UCSD-AML1 (cell line): Measurements from ENCODE around the gene RFX1.
"Not testable (repeated sequence)": the region's sequence is repeated elsewhere in the genome, so short reads cannot be mapped to it uniquely, and the experiment has no call there.

Source experiments
- DNase-seq: peaks from one replicate; lab custom pipeline; 2025; ENCODE audit not compliant: unreplicated experiment; lab: John Stamatoyannopoulos, UW

RFX1 gene

DNA sequence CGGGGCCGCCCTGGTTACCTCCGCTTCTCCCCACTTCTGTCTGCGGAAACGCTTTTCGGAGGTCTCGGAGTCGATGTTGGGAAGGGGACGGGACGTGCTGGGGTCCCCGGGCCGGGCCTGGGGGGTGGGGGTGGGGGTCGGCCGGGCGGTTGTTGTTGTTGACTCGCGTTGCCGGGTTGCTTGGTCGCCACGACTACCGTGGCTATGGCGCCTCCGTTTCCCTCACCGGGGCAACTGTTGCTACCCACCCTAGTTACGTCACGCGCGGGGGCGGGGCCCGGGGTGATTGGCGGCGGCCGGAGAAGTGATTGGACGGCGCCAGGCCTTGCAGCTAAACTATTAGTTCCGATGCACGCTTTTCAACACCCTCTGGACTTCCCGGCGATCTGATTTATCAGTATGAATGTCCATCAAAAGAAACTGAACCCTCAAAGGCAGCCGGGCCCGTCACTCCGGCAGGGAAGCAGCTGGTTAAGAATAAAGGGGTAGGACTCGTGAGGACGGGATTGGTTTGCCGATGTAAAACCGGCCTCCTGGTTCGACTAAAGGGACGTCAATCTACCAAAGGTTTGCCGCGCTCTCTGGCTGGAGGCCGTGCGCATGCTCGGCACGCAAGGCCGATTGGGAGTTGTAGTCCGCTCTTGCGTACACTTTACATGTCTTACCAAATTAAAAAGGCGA is at the start of gene RFX1:
Gene RFX1 (minus strand): TSS at position 236 of the 681 bp plus-strand sequence. CDS start 12,477 bp downstream, outside the sequence.
- DNase-seq, result peak; percentile 98

GRCh38 chr19:14055396-14055795 is 49.3 kb upstream of the RFX1 start:
- no peak for DNase-seq

DNA sequence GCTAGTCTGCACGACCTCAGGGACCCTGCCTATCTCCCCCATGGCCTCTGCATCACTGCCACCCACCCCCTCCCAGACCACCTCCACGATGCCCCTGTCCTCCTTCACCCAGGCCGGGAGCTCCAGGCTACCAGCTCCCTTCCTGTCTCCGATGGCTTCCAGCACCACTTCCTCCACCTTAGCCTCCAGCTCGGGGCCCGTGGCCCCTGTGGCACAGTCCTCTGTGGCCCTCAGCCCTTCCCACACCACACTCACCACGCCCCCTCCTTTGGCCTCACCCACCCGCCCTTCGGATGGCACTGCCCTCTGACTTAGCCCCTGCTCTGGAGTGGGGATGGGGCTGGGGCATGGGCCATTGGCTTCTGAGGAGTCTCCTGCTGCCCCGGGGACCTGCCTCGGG is 48.6 kb upstream of the RFX1 start:
- peak; percentile 41 for DNase-seq

- no peak for DNase-seq
Observed at GRCh38 chr19:14054099-14054498, 48.0 kb upstream of the RFX1 start.

GRCh38 chr19:14053500-14053899 is 47.4 kb upstream of the RFX1 start:
- no peak for DNase-seq

DNA sequence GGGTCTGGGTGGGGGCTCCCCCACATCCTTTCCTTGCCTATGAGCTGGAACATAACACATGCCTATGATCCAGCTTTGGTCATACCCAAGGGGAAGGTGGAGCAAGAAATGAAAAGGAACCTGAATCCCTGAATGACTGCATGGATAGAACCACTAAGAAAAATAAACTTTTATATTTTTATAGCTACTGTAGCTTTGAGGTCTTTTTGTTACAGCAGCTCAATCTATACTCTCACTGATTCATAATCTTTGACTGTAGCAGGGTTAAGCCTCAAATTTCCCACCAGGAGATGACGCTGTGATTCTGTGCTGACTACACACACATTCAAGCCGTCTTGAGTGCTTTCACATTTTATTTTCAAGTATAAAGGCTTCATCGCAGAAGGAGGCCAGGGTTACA is 46.9 kb upstream of the RFX1 start:
- DNase-seq, result no peak

- no peak for DNase-seq
Observed at GRCh38 chr19:14052470-14052869, 46.4 kb upstream of the RFX1 start.

GRCh38 chr19:14051980-14052379 is 45.9 kb upstream of the RFX1 start:
- no peak for DNase-seq

- not testable (repeated sequence) for DNase-seq
Observed at GRCh38 chr19:14050961-14051360, 44.8 kb upstream of the RFX1 start.

GRCh38 chr19:14050512-14050911 is 44.4 kb upstream of the RFX1 start:
- no peak for DNase-seq

DNA sequence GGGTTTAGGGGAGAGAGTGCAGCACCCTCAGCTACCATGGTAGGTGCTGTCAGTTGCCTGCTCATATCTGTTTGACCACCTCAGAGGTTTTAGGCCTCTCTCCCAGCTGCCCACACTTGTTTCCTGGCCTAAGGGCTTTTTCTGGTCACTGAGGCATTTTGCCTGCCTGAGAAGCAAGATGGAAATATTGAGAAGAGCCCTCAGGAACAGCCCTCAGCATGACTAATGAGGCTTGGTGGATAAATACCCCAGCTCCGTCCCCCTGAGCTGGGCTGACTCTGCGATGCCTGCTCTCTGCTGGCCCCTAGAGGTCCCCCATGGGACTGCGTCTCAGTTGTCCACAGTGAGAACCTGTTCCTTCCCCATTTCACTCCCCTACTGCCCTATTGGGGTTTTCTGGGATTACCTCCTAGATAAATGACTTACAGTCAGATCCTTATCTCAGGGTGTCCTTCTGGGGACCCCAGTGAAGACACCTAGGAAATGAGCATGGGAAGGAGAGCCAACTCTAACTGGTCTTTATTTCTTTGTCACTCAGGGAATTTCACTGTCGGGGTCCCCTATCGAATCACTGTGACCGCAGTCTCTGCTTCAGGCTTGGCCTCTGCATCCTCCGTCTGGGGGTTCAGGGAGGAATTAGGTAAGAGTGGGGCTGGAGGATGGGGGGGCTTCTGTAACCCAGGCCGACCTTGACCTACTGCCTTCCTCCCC is 42.5 kb upstream of the RFX1 start:
- DNase-seq, result peak; percentile 71

DNA sequence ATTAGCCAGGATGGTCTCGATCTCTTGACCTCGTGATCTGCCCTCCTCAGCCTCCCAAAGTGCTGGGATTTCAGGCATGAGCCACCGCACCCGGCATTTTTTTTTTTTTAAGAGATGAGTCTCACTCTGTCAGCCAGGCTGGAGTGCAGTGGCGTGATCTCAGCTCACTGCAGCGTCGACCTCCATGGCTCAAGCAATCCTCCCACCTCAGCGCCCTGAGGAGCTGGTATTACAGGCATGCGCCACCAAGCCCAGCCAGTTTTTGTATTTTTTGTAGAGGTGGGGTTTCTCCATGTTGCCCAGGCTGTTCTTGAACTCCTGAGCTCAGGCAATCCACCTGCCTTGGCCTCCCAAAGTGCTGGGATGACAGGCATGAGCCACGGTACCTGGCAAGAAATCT is 41.7 kb upstream of the RFX1 start:
- not testable (repeated sequence) for DNase-seq

DNA sequence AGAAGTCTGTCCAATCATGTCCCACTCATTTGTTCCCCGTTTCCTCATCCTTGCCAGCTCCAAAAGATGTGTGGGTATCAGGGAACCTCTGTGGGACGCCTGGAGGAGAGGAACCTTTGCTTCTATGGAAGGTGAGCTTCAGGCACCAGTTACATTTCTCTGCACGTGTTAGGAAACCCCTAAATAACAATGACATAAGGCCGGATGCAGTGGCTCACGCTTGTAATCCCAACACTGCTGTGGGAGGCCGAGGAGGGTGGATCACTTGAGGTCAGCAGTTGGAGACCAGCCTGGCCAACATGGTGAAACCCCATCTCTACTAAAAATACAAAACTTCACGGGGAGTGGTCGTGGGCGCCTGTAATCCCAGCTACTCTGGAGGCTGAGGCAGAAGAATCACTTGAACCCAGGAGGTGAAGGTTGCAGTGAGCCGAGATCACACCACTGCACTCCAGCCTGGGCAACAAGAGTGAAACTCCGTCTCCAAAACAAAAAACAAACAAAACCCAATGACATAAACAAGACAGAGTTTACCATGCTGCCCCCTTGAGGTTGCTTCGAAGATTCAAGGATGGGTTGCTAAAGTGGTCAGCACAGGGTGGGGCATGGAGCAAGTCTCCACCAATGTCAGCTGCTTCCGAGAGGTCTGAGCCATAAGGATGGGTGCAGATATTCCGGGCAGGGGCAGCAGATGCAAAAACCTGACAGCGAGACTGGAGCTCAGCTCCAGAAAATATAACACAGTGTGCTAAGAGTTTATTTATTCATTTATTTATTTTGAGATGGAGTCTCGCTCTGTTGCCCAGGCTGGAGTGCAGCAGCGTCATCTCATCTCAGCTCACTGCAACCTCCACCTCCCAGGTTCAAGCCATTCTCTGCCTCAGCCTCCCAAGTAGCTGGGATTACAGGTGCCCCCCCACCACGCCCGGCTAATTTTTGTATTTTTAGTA is 36.8 kb upstream of the RFX1 start:
- DNase-seq, result not testable (repeated sequence)

GRCh38 chr19:14039181-14039580 is 33.1 kb upstream of the RFX1 start:
- no peak for DNase-seq

DNA sequence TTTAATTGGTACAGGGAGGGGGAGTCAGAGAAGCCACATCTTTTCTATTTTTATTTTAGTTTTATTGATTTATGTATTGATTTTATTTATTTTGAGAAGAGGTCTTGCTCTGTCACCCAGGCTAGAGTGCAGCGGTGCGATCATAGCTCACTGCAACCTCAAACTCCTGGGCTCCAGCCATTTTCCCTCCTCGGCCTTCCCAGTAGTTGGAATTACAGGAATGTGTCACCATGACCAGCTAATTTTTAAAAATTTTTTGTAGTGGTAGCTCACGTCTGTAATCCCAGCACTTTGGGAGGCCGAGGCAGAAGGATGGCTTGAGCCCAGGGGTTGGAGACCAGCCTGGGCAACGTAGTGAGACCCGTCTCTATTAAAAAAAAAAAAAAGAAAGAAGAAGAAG is 29.6 kb upstream of the RFX1 start:
- no peak for DNase-seq

GRCh38 chr19:14035159-14035558 is 29.0 kb upstream of the RFX1 start:
- not testable (repeated sequence) for DNase-seq

- DNase-seq, result no peak
Observed at GRCh38 chr19:14033946-14034345, 27.8 kb upstream of the RFX1 start.

DNA sequence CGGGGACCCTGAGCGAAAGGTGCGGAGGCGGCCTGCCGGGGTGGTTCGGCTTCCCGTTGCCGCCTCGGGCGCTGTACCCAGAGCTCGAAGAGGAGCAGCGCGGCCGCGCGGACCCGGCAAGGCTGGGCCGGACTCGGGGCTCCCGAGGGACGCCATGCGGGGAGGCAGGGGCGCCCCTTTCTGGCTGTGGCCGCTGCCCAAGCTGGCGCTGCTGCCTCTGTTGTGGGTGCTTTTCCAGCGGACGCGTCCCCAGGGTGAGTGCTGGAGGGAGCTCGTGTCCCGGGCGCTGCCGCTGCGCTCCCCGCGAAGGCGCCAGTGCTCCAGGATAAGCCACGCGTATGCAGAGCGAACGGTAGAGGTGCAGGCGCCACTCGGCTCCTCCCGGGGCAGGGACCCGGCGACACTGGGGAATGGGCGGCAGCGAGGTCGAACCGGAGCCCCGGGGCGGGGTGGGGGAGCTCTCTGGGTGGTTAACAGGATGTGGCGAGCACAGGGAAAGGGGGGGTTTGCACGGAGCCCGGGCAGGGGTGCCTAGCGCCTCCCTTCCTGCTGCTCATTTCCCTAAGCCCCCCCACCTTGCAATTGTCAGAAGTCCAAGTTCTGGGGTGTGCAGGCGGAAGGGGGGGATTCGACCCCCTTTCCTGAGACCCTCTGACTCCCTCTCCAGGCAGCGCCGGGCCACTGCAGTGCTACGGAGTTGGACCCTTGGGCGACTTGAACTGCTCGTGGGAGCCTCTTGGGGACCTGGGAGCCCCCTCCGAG is 25.8 kb upstream of the RFX1 start, which contains the start of gene IL27RA:
Gene IL27RA (plus strand): TSS at position 44 of the 762 bp plus-strand sequence. CDS start 111 bp downstream, at position 155.
- DNase-seq, result peak; percentile 84

- no peak for DNase-seq
Observed at GRCh38 chr19:14030997-14031718, 25.0 kb upstream of the RFX1 start.

- DNase-seq, result no peak
Observed at GRCh38 chr19:14028901-14029300, 22.8 kb upstream of the RFX1 start.
